HG03565 (cell line): ENCODE results near the gene DCHS2.
"Not testable (repeated sequence)": the region's sequence is repeated elsewhere in the genome, so short reads cannot be mapped to it uniquely, and the experiment has no call there.

Experiments used
- ATAC-seq: cut with Tn5 transposase; IDR thresholded peaks from one replicate; pipeline ENCODE4 v1.9.1; 2021; ENCODE audit warnings: mild to moderate bottlenecking, moderate library complexity; ENCODE audit not compliant: unreplicated experiment

Gene DCHS2

GRCh38 chr4:154222875-154223274 lies 268.7 kb downstream of the DCHS2 start:
- ATAC-seq, result no peak

DNA sequence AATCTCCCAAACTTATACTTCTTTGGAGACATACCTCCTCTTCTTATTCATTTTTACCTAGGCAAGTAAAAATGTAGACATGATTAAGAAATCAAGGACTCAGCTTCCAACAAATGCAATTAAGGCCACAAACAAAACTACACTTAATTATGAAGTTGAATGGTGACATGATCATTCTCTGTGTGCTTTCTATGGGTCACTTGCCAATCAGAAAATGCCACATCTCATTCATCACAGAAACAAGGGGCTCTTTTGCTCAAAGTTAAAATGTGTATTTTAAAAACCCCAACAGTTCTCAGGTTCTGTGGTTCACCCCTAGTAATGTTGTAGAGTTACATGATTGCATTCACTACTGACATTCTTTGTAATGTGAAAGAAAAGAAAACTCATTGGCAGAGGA lies 273.5 kb downstream of the DCHS2 start:
- no peak for ATAC-seq

DNA sequence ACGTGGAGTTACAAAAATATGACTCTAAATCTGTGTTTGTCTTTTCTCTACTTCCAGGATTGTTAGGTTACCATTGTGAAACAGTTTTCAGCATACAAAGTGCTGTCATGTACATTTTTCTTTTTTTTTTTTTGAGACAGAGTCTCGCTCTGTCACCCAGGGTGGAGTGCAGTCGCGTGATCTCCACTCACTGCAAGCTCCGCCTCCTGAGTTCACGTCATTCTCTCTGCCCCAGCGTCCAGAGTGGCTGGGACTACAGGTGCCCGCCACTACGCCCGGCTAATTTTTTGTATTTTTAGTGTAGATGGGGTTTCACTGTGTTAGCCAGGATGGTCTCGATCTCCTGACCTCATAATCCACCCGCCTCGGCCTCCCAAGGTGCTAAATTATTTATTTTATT lies 274.2 kb downstream of the DCHS2 start:
- not testable (repeated sequence) for ATAC-seq

DNA sequence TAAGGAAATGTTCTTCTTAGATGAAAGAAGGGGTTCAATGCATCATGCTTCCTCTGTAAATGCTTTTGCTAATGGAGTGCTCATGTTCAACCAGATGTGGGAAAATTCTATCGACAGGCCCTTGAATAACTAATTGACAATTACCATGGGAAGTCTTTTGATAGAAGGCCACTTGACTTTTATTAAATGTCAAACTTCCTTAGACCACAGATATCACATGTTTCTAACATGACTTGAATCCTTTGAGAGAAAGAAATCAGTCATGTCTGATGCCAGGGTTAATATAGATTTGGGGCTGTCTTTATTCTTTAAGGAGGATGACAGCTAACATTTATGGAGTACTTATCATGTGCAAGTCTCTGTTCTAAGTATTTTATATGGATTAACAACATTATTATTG lies 280.1 kb downstream of the DCHS2 start:
- no peak for ATAC-seq

GRCh38 chr4:154208424-154208823 lies 283.2 kb downstream of the DCHS2 start:
- no peak for ATAC-seq

GRCh38 chr4:154205471-154205870 lies 286.1 kb downstream of the DCHS2 start:
- ATAC-seq, result no peak

- no peak for ATAC-seq
Observed at GRCh38 chr4:154194649-154195048, 296.9 kb downstream of the DCHS2 start.

DNA sequence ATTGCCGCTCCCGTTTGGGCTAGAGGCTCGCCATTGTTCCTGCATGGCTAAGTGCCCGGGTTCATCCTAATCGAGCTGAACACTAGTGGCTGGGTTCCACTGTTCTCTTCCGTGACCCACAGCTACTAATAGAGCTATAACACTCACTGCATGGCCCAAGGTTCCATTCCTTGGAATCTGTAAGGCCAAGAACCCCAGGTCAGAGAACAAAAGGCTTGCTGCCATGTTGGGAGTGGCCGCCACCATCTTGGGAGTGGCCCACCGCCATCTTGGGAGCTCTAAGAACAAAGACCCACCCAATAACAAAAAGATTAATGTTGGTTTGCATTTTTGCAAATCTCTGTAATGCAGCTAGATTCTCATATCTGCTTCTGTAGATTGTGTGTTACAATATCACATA lies 299.0 kb downstream of the DCHS2 start:
- ATAC-seq, result no peak

GRCh38 chr4:154189346-154189745 lies 302.3 kb downstream of the DCHS2 start:
- no peak for ATAC-seq

DNA sequence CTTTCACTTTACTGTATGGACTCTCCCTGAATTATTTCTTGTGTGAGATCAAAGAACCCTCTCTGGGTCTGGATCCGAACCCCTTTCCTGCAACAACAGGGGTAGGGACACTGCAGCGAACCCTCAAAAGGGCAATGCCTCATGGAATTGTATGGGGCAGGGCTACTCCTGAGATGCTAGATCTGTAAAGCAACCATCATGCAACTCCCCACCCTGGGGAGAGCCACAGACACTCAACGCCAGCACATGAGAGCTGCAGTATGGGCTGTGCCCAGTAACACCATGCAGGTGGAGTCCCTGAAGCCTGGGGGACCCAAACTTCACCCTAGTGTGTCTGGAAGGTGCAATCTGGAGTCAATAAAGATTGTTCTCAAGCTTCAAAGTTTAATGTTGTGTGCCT lies 304.7 kb downstream of the DCHS2 start:
- no peak for ATAC-seq

DNA sequence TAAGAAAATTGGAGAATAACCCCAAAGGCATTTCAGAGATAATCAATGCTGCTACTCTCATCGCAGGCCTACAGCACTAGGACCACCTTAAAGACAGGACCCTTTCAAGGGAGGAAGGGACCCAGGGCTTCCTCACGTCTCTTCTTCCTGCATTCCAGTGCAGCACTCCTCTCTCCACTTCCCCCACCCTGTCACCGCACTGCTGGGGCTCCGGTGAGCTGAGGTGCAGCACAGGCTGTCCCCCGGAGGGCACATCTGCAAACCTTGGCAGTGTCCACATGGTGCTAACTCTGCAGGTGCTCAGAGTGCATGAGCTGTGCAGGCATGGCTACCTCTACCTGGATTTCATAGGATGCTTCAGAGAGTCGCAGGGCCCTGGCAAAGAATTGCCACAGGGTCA lies 305.6 kb downstream of the DCHS2 start:
- no peak for ATAC-seq

DNA sequence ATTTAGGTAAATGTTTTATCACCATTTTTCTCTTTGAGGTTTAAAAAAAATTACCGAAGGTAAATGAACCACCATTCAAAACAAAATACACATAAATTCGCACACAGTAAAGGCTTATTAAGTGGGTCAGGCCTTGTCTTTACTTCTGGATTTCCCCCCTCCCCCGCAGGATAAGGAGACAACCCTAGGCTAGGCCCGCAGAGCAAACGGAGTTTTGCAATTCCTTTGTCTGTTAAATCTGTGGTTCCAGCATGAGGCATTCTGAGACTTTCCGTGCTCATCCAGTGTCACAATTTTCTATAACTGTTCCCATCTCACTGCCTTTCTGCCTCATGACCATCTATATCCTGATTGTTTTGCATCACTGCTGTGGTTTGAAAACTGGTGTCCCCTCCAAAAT lies 307.4 kb downstream of the DCHS2 start:
- no peak for ATAC-seq

DNA sequence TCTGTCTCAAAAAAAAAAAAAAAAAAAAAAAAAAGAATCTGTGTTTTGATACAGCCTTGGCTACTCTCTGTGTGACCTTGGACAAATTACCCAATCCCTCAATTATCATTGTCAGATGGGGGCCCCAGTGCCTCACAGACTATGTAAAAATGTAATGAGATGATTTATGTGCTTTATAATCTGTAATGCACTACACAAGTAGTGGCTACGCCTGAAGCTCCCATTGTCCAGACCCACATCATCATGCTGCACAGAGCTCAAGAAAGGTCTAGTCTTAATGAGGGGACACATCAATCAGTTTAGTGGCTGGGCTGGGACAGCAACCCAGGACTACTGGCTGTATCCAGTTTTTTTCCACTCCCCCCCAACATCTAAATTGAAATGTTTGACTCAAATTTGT lies 308.3 kb downstream of the DCHS2 start:
- ATAC-seq, result no peak
